Right lobe of liver (tissue), 6 donors: ENCODE results near the gene MRGPRG. TPM values are rescaled to one million over a fixed set of nuclear protein-coding genes. Genes with fewer than 3 reads are reported as not detected.

Experiments
- ATAC-seq, 4 donors: fragments of 200-7000 bp; cut with Tn5 transposase; one replicate each; pipeline ENCODE4 v1.9.1; 2020; ENCODE audit warnings: mild to moderate bottlenecking in 4 of 4, moderate library complexity in 4 of 4
- DNase-seq, 3 donors: peaks; one replicate each; pipeline ENCODE4 v3.0.0-alpha.2; 2020
- H3K27ac ChIP-seq, 3 donors: fragments of 200-600 bp; one replicate each; pipeline ENCODE4 v1.8.0; 2022
- H3K27me3 ChIP-seq, 2 donors: fragments of 200-600 bp; one replicate each; pipeline ENCODE4 v1.8.0; 2022
- H3K36me3 ChIP-seq, 4 donors: fragments of 200-600 bp; sonication (generic) in 1 of 4; one replicate each; pipeline versions ENCODE4 v1.5.1 to v1.8.0; 2017 to 2022; ENCODE audit warnings: control low read depth in 1 of 4
- H3K4me1 ChIP-seq, 4 donors: fragments of 200-600 bp; sonication (generic) in 1 of 4; one replicate each; pipeline versions ENCODE4 v1.5.1 to v1.8.0; 2017 to 2022; ENCODE audit warnings: control low read depth in 1 of 4
- H3K4me3 ChIP-seq, 3 donors: fragments of 200-600 bp; one replicate each; pipeline ENCODE4 v1.8.0; 2022
- H3K9me3 ChIP-seq, 4 donors: fragments of 200-600 bp; sonication (generic) in 1 of 4; one replicate each; pipeline versions ENCODE4 v1.5.1 to v1.8.0; 2017 to 2022; ENCODE audit warnings: control low read depth in 1 of 4
- CTCF ChIP-seq, 4 donors: fragments of 200-600 bp in 3 of 4; fragments of 450-650 bp in 1 of 4; IDR thresholded peaks; one replicate each; pipeline versions ENCODE4 v1.5.1 to v1.8.0; 2016 to 2022; ENCODE audit warnings: antibody characterized with exemption in 4 of 4, mild to moderate bottlenecking in 2 of 4
- POLR2A ChIP-seq: fragments of 450-650 bp; IDR thresholded peaks from one replicate; pipeline ENCODE4 v1.6.1; 2017; ENCODE audit warnings: antibody characterized with exemption, mild to moderate bottlenecking
- WGBS: methylation state at CpG from one replicate; pipeline ENCODE4 v1.1.6; 2018; ENCODE audit warnings: low coverage, low lambda C conversion rate; ENCODE audit not compliant: insufficient coverage; ENCODE audit errors: missing lambda C conversion rate; 5-methylcytosine and 5-hydroxymethylcytosine counted together
- intact Hi-C, 2 donors: fragments of 100-400 bp; cut with DNase I; formaldehyde crosslinking; loops; one replicate each; pipeline versions ENCODE4 v1.11.2 to v1.14.1; 2022
- total RNA-seq, 6 experiments: library from RNA; depleted of rRNA in 2 of 6; stranded (reverse); fragments of >200 nt in 2 of 6; fragmentation: NEBNext Ultra II Directional in 3 of 6; extraction: Animal tissue kit (Norgen Biotek cat#: 25700) in 3 of 6; gene quantifications; one replicate each; pipeline versions ENCODE4 v1.1.0 to v1.2.4, GENCODE V29; 2016 to 2023
- donor health status: DM: no; HTN: yes; CAD: no.
- donor health status: DM: no; HTN: no; CAD: no.
- donor health status: DM: no; HTN: no; CAD: no.
- donor health status: DM: no; HTN: yes; CAD: no.
- donor health status: DM: no; HTN: yes; CAD: no.

Gene MRGPRG
- total RNA-seq, 6 experiments from 2014 or later, result not detected

- Histone ChIP-seq H3K27me3 (no peaks in the 10 kb centered on the region), H3K9me3 (no peaks in the 10 kb centered on the region), H3K4me3 (no peak overlapping the region), H3K36me3 (no peaks in the 10 kb centered on the region), H3K4me1 (no peaks in the 10 kb centered on the region), H3K27ac (no peak overlapping the region)
- TF ChIP-seq POLR2A, result no peak
- no peak for TF ChIP-seq CTCF (IDR thresholded peaks at IDR 0.05)
- WGBS, result 5% methylated on average over 11 of the region's 51 CpGs
- intact Hi-C loops, result no loop called here
- peak in 1 of 3 donors; percentile 50 for DNase-seq
- peak in 1 of 4 donors; percentile 45 for ATAC-seq
These were observed 15.2 kb downstream of the MRGPRG start for GRCh38 chr11:3203221-3204043.

- no peak for ATAC-seq
- no peaks in the 10 kb centered on the region for H3K27me3 ChIP-seq
- intact Hi-C loops, result no loop called here
- H3K4me1 ChIP-seq, result no peaks in the 10 kb centered on the region
- 0% methylated on average over 2 of the region's 17 CpGs for WGBS
- TF ChIP-seq POLR2A (no peak), CTCF (IDR thresholded peaks at IDR 0.05) (no peak)
- H3K27ac ChIP-seq, result no peak overlapping the region
- no peaks in the 10 kb centered on the region for H3K36me3 ChIP-seq
- H3K4me3 ChIP-seq, result no peak overlapping the region
- no peaks in the 10 kb centered on the region for H3K9me3 ChIP-seq
- DNase-seq, result peak in 1 of 3 donors; percentile 48
These were observed 15.9 kb downstream of the MRGPRG start for GRCh38 chr11:3202759-3203158.

GRCh38 chr11:3202305-3202704 is 16.3 kb downstream of the MRGPRG start:
- H3K27ac ChIP-seq, result no peak overlapping the region
- no peaks in the 10 kb centered on the region for H3K9me3 ChIP-seq
- WGBS, result 40% methylated on average over 1 of the region's 7 CpGs
- H3K27me3 ChIP-seq, result no peaks in the 10 kb centered on the region
- intact Hi-C loops, result no loop called here
- TF ChIP-seq CTCF (IDR thresholded peaks at IDR 0.05), result no peak
- no peak for TF ChIP-seq POLR2A
- ATAC-seq (no peak), DNase-seq (peak in 1 of 3 donors; percentile 44)
- no peaks in the 10 kb centered on the region for H3K36me3 ChIP-seq
- no peak overlapping the region for H3K4me3 ChIP-seq
- no peaks in the 10 kb centered on the region for H3K4me1 ChIP-seq

- intact Hi-C loops, result no loop called here
- no peak for TF ChIP-seq CTCF (IDR thresholded peaks at IDR 0.05)
- TF ChIP-seq POLR2A, result no peak
- H3K27me3 ChIP-seq, result no peaks in the 10 kb centered on the region
- no peak for ATAC-seq
- H3K9me3 ChIP-seq, result no peaks in the 10 kb centered on the region
- H3K4me1 ChIP-seq, result no peaks in the 10 kb centered on the region
- no peak for DNase-seq
- H3K4me3 ChIP-seq, result no peak overlapping the region
- no CpG with 5 or more reads among the region's 17 CpGs for WGBS
- H3K36me3 ChIP-seq, result no peaks in the 10 kb centered on the region
- H3K27ac ChIP-seq, result no peak overlapping the region
These were observed 16.9 kb downstream of the MRGPRG start for GRCh38 chr11:3201677-3202181.
